HuH-7 (cell line): ENCODE data around the gene RASGRP2.
"Not testable (repeated sequence)": the region's sequence is repeated elsewhere in the genome, so short reads cannot be mapped to it uniquely, and the experiment has no call there.

Source experiments
- DNase-seq: peaks from one replicate; pipeline ENCODE4 v3.0.0; 2011; ENCODE audit warnings: low spot score

RASGRP2 gene

DNA sequence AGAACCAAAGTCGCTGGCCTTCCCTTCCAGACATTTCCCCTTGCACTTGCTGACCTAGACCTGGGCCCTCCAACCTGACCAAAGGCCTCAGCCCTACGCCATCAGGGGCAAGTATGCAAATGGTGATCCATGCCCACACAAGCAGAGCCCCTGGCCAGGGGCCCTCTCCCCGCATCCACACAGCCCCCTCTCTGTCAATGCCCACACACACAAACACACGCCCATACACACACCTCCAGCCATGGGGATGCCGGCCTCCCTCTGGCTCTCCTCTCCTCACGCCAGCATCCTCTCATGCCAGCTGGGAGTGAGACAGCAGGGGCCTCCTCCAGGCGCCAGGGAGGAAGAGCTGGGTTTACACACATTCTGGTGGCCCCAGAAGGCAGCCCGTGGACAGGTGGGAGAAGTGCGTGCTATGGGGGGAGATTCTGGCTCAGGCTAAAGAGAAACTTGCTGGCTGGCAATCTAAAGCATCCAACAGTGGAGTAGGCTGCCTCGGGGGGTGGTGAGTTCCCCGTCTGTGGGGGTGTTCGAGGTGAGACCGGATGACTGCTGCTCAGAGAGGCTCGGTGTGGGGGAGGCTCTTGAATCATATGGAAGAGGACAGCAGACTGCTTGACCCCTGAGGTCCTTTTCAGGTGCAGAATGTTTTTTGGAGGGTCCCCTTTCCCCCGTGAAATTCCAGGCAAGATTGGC is 25.7 kb downstream of the RASGRP2 start:
- DNase-seq: no peak

DNA sequence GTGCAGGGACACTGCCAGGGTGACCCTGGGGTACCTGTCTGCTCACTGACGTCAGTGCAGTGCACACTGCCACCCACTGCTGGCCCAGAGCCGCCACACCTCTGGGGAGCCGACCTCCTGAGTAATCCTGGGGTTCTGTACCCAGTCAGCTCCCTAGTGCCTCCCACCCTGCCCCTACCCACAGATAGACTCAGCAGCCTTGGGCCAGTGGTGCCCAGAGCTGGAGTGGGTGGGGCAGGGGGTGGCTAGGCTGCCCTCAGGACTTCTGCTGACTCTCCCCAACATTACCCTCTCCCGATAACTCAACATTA is 26.7 kb downstream of the RASGRP2 start:
- no peak for DNase-seq

DNA sequence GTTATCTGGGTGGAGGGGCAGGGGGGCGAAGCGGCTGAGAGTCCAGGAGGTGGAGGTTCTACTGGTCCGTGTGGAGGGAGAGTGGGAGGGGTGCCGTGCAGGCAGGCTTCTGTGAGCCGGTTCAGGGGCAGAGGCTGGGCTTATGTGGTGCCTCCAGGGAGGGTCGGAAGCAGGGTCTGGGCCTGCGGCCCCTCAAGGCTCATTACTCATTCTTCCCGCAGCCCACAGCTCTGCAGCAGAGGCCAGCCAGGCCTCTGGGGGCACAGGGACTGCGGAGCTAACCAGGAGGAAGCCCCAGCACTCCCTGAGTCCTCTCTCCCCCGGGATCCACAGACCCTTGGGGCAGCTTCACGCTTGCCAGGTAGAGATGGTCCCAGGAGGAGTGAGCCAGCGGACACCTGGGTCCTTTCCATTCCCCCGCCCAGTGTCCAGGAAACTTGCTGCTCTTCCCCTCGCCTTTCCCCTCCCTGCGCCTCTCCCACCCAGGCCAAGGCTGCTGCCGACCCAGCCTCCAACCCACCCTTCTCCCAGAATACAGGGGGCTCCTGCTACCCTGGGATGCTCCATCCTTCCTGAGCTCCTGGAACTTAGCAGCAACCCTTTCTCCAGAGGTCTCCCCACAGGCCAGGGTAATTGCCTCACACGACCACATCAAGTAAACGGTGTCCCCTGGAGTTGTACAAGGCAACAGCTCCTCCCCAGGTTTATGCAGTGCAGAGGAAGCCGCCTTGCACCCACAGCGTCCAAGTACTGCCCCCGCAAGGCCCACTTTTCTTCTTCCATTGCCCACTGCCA is 27.3 kb downstream of the RASGRP2 start:
- no peak for DNase-seq

DNA sequence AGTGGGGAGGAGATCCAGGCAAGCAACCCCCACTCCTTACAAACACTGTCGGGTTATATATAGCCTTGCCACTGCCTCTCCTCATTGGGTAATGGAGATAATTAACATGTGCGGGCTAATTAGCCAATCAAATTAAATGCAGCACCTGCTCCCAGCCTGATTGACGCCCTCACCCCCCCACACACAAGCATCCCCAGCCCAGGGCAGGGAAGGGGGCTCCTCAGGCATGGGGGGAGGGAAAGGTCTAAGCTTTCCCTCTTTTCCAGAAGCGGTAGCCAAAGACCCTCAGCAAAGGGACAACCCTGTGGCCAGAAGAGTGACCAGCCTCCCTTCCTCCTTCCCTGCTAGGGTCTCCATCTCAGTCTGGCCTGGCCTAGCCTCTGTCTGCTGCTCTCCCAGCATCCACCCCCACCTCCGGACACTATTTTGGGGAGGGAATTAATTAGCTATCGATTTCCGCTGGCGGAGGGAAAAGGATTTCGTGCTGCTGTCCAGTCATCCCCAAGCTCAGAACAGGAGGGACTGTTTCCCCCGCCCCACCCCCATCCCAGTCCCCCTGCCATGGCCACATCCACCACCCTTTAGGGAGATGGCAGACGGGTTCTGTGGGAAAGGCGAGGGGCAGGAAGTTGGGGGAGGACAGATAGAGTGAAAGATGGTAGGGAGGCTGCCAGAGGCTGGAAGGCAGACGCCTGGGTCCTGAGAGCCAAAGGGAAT is 28.0 kb downstream of the RASGRP2 start:
- DNase-seq: no peak

DNA sequence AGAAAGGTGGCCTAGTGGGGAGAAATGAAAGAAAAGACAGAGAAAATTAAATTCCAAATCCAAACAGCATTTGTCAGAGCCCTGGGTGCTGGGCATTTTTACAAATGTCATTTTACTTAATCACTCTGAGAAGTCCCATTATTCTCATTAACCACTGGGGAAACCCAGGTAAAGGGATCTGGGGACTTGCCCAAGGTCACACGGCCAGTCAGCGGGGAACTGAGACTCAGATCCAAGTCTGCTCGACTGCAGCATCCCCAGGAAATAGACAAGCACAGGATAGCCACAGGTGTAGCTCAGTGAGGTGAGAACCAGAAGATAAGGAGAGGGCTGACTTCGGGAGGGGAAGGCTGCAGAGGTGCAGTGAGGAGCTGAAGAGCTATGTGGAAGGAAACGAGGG is 28.8 kb downstream of the RASGRP2 start:
- no peak for DNase-seq

DNA sequence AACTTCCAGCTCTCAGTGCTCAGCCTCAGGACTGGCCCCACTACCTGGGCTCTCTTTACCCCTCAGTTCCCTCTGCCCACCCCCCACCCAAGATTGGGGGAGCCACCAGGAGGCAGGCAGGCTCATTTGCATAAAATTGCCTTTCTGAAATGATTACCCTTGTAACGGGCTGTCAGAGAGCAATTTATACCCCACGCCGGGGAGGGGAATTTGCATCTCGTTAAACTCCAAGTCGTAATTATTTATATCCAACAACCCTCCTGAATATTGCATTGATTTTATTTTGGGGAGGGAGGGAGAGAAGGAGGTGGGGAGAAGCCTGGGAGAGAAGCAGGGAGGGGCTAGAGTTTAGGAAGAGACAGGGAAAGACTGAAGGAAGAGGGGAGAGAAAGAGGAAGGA is 29.3 kb downstream of the RASGRP2 start:
- DNase-seq: no peak

DNA sequence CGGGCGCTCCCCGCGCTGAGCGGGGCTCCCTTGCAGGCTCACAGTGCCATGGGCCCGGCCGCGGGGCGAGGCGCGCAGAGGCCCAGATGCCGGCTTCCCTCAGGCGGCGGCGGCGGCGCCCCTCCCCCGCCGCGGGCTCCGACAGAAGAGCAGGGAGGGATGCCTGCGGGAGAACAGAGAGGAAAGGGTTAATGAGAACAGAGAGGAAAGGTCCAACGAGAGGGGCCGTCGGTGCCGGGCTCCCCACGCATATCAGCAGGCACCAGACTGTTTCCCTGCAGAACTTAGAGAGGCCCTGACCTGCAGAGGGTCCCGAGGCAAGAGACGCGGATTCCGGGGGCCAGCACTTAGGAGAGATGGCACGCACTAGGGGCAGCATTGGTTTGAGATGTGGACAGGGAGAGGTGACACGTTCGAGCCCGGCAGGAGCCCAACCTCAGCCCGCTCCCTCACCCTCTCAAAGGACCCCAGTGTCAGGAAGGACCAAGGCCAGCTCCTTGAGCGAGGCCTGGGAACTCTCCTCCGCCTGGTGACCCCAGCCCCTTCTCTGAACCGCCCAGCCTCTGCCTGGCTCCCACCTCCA is 30.1 kb downstream of the RASGRP2 start:
- DNase-seq: no peak

DNA sequence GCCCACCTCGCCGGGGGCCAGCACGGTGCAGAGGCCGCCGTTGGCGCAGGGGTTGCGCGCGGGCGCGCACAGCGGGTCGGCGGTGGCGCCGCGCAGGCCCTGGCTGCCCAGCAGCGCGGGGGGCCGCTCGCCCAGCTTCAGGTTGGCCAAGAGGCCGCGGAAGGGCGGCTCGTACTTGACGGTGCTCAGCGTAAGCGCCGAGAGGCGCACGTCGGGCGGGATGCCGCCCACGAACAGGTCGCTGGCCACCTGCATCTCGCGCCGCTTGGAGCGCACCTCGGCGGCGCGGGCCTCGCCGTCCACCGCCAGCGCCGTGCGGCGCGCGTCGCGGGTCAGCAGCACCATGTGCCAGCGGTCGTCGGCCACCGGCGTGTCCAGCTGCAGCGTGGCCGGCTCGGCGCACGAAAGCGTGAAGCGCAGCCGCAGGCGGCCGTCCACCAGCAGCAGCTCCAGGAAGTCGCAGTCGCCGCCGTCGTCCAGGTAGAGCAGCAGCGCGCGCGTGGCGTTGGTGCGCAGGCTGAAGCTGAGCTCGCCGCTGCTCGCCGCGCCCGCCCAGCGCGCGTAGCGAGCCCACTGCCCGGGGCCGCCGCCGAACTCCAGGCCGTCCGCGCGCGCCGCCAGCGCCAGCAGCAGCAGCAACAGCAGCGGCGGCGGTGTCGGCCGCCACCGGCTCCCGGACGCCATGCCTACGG is 30.8 kb downstream of the RASGRP2 start:
- DNase-seq: no peak

DNA sequence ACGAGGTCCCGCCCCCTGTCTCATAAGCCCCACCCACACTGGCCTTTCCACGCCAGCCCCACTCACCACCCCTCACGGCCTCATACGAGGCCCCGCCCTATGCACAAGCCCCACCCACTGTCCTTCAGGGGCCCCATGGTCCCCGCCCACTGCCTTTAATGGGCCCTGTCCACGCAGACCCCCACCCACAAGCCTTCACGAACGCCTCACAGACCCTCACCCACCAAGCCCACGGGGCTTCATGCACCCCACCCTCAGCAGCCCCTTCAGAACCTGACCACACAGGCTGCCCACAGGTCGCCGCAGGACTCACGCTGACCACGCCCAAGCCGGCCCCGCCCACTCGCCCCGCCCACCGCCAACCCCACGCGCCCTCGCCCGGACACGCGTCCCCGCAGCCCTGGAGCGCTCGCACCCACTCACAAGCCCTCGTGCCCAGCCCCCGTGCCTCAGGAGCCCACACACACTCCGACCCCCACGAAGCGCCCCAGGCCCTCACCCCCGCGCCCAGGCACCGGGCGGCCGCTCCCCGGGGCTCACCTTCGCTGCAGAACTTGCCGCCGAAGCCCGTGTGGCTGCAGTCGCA is 31.4 kb downstream of the RASGRP2 start:
- DNase-seq: no peak

DNA sequence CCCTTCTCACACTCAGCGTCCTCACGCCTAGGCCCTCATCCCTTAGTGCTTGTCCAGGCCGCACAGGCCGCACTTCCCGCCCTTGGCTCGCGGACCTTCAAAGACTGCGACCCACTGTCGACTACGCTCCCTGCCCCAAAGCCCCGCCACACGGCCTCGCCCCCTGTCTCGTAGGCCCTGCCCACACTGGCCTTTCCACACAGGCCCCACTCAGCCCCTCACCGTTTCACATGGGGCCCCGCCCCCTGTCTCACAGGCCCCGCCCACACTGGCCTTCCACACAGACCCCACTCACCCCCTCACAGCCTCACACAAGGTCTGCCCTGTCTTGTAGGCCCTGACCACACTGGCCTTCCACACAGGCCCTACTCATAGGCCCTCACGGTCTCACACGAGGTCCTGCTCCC is 32.0 kb downstream of the RASGRP2 start:
- DNase-seq: no peak

DNA sequence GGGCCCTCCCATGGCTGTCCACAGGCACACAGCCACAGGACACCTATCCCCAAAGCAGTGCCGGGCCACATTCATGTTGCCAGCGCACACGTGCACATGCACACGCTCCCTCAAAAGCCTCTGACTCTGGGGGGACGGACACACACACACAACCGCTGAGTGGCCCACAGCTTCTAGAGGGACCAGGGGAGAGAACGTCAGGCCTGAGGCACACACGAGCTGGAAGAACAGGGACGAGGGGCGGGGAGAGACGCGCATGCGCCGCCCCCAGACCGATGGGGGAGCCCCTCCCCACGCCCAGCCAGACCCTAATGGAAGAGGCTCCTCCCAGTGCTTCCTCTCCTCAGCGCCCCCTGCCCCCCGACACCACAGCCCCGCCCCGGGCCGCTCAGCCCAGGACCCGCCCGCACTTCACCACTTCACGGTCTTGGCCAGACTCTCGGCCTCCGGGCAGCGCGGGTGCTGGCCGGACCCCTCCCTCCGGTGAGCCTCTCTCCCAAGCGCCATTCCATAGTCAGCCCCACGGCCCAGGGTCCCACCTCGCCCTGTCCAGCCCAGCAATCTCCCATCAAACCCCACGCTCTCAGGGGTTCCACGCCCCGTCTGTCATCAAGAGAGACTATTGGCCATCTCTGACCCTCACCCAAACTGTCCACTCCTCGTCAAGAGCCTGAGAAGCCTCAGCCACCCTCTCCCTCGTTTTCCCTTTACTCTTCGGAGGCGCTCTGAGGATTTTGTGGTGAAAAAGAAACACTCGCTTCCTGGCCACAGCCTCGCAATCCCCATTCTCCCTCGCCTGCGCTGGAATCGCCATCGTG is 32.6 kb downstream of the RASGRP2 start:
- DNase-seq: no peak

DNA sequence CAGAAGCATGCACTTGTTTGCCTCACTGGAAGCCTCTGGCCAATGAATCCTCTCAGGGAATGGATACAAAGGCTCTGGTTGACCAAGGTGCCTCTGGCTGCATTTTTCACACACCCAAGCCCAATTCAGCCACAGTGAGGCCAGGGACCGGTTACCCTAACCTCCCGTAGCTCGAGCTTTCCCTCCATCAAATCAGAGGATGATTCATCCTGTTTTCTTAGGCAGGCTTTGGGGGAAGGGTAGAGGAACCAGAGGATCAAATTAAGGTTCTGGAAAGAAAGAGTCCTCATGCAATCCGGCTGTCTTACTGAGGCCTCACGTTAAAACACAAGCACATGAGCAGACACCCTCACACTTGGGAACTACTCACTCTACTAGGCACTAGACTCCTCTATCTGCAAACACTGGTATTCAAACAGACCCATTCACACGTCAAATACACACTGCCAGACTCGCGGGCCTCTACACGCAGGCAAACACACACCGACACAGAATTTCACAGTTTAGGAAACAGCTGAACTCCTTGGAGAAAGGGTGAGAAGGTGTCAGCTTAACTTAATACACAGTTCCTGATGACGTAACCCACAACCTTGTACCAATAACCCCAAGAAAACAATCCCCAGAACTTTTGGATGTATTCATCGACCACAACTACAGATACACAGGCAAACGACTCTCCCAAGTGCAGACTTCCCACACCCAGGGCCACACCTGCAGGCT is 33.4 kb downstream of the RASGRP2 start:
- DNase-seq: no peak

DNA sequence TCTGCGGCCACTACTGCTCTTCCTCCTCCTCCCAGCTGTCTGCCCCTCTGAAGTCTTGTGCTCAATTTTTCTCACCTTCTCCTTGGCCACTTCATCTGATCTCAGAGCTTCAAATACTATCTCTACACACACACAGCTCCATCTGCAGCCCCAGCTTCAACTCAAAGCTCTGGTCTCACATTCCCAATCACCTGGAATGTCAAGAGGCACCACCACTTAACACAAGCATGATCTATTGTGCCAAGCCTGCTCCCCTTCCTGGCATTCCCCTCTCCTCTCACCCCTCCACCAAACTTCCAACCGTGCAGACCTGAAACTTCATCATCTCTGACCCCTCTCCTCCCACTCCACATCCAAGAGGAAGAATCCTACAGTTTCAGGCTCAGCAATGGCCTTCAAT is 38.4 kb downstream of the RASGRP2 start:
- DNase-seq: no peak

DNA sequence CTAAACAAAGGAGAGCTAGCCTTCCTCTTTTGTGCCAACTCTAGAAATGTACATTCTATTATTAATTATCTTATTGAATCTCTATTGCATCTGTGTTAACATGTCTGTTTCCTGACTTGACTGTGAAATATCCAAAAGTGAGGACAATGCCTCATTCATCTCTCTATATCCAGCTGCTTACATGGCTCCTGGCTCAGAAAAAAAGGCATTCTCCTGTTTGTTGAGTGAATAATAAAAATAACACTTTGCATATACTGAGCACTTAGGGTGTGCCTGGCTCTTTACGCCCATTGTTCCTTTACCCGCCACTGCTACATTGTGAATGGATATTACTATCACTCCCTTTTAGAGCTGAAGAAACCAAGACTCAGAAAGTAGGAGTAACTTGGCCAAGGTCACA is 40.9 kb downstream of the RASGRP2 start:
- DNase-seq: no peak

DNA sequence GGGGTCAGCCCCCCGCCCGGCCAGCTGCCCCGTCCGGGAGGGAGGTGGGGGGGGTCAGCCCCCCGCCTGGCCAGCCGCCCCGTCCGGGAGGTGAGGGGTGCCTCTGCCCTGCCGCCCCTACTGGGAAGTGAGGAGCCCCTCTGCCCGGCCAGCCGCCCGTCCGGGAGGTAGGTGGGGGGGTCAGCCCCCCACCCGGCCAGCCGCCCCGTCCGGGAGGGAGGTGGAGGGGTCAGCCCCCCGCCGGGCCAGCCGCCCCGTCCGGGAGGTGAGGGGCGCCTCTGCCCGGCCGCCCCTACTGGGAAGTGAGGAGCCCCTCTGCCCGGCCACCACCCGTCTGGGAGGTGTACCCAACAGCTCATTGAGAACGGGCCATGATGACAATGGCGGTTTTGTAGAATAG is 42.0 kb downstream of the RASGRP2 start:
- not testable (repeated sequence) for DNase-seq

DNA sequence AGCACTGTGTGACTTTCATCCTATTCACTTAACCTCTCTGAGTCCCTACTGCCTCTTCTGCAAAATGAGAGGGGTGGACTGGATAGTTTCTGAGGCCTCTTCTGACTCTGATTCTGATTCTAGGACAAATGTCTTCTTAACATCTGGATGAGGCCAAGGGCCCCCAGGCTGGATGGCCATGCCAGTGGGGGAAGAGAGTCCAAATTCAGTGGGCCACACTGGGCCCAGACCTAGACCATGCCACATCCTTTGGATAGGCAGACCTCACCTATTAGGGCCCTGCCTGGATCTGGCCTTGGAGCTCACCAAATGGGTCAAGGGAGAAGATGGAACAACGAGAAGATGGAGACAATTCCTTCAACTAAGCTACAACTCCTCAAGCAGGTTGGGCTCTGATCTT is 45.5 kb downstream of the RASGRP2 start:
- no peak for DNase-seq

DNA sequence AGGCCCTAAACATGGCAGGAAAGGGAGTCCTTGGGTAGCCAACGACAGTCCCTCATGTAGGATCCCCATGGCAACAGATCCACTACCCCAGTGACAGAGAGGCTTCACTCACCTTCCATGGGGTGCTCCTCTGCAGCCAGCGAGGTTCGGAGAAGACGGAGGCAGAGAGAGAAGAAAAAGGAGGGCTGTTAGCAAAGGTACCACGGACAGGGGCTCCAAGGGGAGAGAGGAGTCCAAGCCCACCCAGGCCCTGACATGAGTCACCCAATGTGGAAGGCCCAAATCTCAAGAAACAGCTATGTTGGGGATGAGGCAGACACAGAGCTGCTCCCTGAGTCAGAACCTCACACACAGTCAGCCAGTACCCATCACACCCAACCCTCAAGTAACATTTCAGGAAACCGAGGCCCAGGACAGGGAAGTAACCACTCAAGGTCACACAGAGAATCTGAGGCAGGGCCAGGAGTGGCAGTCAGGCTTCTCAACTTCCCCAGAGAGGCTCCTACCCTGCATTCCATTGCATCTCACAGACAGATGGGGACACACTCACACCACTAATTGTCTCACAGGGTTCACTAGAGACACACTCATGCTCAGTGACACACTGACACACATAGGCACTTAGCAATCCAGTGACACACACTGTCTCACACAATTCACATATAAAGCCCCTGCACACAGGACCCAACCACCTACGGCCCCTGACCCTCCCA is 46.1 kb downstream of the RASGRP2 start:
- no peak for DNase-seq

DNA sequence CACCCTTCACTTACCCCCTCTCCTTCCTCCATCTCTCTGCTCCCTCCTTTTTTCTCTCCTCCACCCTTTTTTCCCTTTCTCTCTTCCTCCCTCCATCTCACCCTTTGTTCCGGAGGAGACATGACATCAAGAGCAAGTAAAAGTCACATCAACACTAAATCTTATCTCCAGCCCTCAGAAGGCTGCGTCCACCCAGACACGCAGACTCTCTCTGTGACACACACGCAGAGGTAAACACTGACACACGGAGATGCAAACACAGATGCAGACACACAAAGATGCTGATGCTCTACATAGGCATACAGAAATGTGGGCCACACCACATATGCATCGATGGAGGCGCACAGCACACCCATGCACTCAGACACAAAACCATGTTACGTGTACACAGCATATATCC is 47.9 kb downstream of the RASGRP2 start:
- no peak for DNase-seq

DNA sequence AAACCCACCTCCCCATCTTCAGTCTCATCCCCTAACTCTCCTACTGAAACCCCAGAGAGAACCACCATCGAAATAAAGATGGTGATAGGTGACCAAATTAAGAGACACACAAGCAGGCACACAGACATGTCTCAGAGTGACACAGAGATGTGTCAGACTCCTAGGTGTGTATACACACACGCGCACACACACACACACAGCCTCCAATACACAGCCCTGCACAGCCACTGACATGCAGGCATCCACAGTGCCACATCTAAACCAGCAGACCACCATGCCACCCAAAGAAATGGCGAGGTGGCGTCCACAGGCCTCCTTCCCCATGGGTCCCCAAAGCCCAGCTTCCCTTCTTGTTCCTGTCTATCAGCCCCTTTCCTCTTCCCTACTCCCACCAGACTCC is 48.4 kb downstream of the RASGRP2 start:
- DNase-seq: no peak
